DND-41 (cell line): Measurements from ENCODE around the gene SKIDA1.

ENCODE experiments used
- ATAC-seq: fragments of 200-7000 bp; cut with Tn5 transposase; 3 replicates; pipeline ENCODE4 v1.9.1; 2021; ENCODE audit warnings: low read depth; ENCODE audit not compliant: insufficient read depth
- DNase-seq: peaks from one replicate; pipeline ENCODE4 v3.0.0-alpha.2; 2020
- H2AFZ ChIP-seq: 2 replicates; pipeline ENCODE4 v1.6.0; 2012; ENCODE audit warnings: low read depth, low read length
- H3K27ac ChIP-seq: 2 replicates; pipeline ENCODE4 v1.5.1; 2012; ENCODE audit warnings: low read length, inconsistent platforms
- H3K27me3 ChIP-seq: fragments of 200-600 bp; sonication (generic); 2 replicates; pipeline ENCODE4 v1.6.0; 2012; ENCODE audit warnings: low read length, mild to moderate bottlenecking, inconsistent platforms; ENCODE audit not compliant: insufficient read depth, poor library complexity
- H3K36me3 ChIP-seq: 2 replicates; pipeline ENCODE4 v1.5.1; 2012; ENCODE audit warnings: low read length, inconsistent platforms; ENCODE audit not compliant: insufficient read depth
- H3K4me1 ChIP-seq: 2 replicates; pipeline ENCODE4 v1.5.1; 2012; ENCODE audit warnings: mild to moderate bottlenecking, low read length; ENCODE audit not compliant: insufficient read depth
- H3K4me2 ChIP-seq: 2 replicates; pipeline ENCODE4 v1.6.0; 2012; ENCODE audit warnings: mild to moderate bottlenecking, moderate library complexity, low read length, inconsistent platforms; ENCODE audit not compliant: insufficient read depth
- H3K4me3 ChIP-seq, 2 experiments: fragments of 200-600 bp in 1 of 2; shearing (Covaris generic) in 1 of 2; 2 replicates each; pipeline ENCODE4 v1.5.1; 2012 to 2016; ENCODE audit warnings: inconsistent platforms in 2 of 2, low read length in 2 of 2, mild to moderate bottlenecking in 2 of 2, low read depth in 1 of 2, moderate library complexity in 1 of 2
- H3K79me2 ChIP-seq: 2 replicates; pipeline ENCODE4 v1.6.0; 2012; ENCODE audit warnings: low read length, inconsistent platforms; ENCODE audit not compliant: insufficient read depth
- H3K9ac ChIP-seq: 2 replicates; pipeline ENCODE4 v1.6.0; 2012; ENCODE audit warnings: low read depth, mild to moderate bottlenecking, inconsistent platforms, low read length, moderate library complexity
- H3K9me3 ChIP-seq: 2 replicates; pipeline ENCODE4 v1.5.1; 2012; ENCODE audit warnings: low read length, moderate library complexity, mild to moderate bottlenecking, inconsistent platforms; ENCODE audit not compliant: insufficient read depth, severe bottlenecking
- H4K20me1 ChIP-seq: 2 replicates; pipeline ENCODE4 v1.6.0; 2012; ENCODE audit warnings: low read length; ENCODE audit not compliant: insufficient read depth
- CTCF ChIP-seq: IDR thresholded peaks from 2 replicates; pipeline ENCODE4 v1.5.1; 2012; ENCODE audit warnings: borderline replicate concordance, low read length, moderate library complexity, mild to moderate bottlenecking; ENCODE audit not compliant: poor library complexity, severe bottlenecking; ENCODE audit errors: extremely low read depth
- EZH2 ChIP-seq: IDR thresholded peaks from 3 replicates; pipeline ENCODE4 v1.6.1; 2012; ENCODE audit warnings: borderline replicate concordance, low read depth, mild to moderate bottlenecking, moderate library complexity, low read length, inconsistent platforms; ENCODE audit not compliant: severe bottlenecking

Gene SKIDA1

GRCh38 chr10:21515361-21516241, 9.9 kb downstream of the SKIDA1 start:
- Histone ChIP-seq H3K9ac (no peak overlapping the region), H3K4me3 (no peak overlapping the region; a peak in 1 of 4 replicates), H3K4me2 (peak overlapping the region; percentile 84; the same call in 1 of the 2 replicates), H3K9me3 (no peaks in the 10 kb centered on the region), H3K4me1 (peaks cover 32% of the 10 kb centered on the region), H3K36me3 (no peaks in the 10 kb centered on the region), H2AFZ (0 out of 2 replicates have a peak overlapping the region, but pooled peaks have one; percentile 53), H3K27ac (no peak overlapping the region), H3K79me2 (no peaks in the 10 kb centered on the region), H4K20me1 (peaks cover 5% of the 10 kb centered on the region), H3K27me3 (peaks cover 72% of the 10 kb centered on the region)
- DNase-seq (no peak), ATAC-seq (no peak)
- no peak for TF ChIP-seq CTCF
- TF ChIP-seq EZH2 = no peak

- Histone ChIP-seq H3K4me2 (no peak overlapping the region), H3K27ac (no peak overlapping the region)
Observed at GRCh38 chr10:21514818-21515351, 10.6 kb downstream of the SKIDA1 start.

GRCh38 chr10:21514129-21514817, 11.2 kb downstream of the SKIDA1 start:
- TF ChIP-seq EZH2 (no peak), CTCF (no peak)
- Histone ChIP-seq H3K4me1 (peaks cover 23% of the 10 kb centered on the region), H3K27ac (no peak overlapping the region), H3K9ac (no peak overlapping the region), H3K4me3 (no peak overlapping the region), H2AFZ (no peak overlapping the region), H3K36me3 (no peaks in the 10 kb centered on the region), H3K9me3 (no peaks in the 10 kb centered on the region), H3K4me2 (no peak overlapping the region), H4K20me1 (peaks cover 5% of the 10 kb centered on the region), H3K27me3 (peaks cover 61% of the 10 kb centered on the region), H3K79me2 (no peaks in the 10 kb centered on the region)
- ATAC-seq (no peak), DNase-seq (no peak)

More at GRCh38 chr10:21514818-21515351, 10.6 kb downstream of the SKIDA1 start:
- no peak overlapping the region for H2AFZ ChIP-seq
- no peak for TF ChIP-seq CTCF
- no peak for TF ChIP-seq EZH2
- DNase-seq (no peak), ATAC-seq (no peak)
- no peak overlapping the region for H3K4me3 ChIP-seq
- no peak overlapping the region for H3K9ac ChIP-seq
- peaks cover 5% of the 10 kb centered on the region for H4K20me1 ChIP-seq
- no peaks in the 10 kb centered on the region for H3K36me3 ChIP-seq
- no peaks in the 10 kb centered on the region for H3K79me2 ChIP-seq
- H3K9me3 ChIP-seq = no peaks in the 10 kb centered on the region
- H3K27me3 ChIP-seq = peaks cover 67% of the 10 kb centered on the region
- H3K4me1 ChIP-seq = peaks cover 29% of the 10 kb centered on the region
